HL-60 (cell line): Measurements from ENCODE around the gene NOVA2.

Experiments used
- TF ChIP-seq, protein P1 (sequence below): IDR thresholded peaks from one replicate; pipeline ENCODE4 v1.5.1; 2011; ENCODE audit warnings: low read length, control low read depth, inconsistent platforms; ENCODE audit not compliant: insufficient read depth
- TF ChIP-seq, protein P2 (sequence below): IDR thresholded peaks from 2 replicates; pipeline ENCODE4 v1.6.1; 2012; ENCODE audit warnings: low read depth; ENCODE audit not compliant: insufficient replicate concordance

DNA sequence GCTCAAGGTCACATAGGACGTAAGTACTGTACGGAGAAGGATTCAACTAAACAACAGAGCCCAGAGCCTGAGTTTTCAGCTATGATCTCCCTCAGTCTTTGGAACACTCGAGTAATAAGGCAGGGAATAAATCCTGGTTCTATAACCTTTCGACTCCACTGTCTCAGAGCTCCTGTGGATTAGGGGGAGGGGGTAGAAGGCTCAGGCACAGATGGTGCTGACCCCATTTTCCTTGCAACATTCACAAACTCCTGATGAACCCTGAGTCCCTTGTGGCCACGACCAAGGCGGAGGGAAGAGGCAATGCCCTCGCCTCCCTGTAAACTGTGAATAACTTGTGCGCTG, 21.4 kb downstream of the NOVA2 start:
- TF ChIP-seq, protein P1, sequence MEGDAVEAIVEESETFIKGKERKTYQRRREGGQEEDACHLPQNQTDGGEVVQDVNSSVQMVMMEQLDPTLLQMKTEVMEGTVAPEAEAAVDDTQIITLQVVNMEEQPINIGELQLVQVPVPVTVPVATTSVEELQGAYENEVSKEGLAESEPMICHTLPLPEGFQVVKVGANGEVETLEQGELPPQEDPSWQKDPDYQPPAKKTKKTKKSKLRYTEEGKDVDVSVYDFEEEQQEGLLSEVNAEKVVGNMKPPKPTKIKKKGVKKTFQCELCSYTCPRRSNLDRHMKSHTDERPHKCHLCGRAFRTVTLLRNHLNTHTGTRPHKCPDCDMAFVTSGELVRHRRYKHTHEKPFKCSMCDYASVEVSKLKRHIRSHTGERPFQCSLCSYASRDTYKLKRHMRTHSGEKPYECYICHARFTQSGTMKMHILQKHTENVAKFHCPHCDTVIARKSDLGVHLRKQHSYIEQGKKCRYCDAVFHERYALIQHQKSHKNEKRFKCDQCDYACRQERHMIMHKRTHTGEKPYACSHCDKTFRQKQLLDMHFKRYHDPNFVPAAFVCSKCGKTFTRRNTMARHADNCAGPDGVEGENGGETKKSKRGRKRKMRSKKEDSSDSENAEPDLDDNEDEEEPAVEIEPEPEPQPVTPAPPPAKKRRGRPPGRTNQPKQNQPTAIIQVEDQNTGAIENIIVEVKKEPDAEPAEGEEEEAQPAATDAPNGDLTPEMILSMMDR: no peak
- TF ChIP-seq, protein P2, sequence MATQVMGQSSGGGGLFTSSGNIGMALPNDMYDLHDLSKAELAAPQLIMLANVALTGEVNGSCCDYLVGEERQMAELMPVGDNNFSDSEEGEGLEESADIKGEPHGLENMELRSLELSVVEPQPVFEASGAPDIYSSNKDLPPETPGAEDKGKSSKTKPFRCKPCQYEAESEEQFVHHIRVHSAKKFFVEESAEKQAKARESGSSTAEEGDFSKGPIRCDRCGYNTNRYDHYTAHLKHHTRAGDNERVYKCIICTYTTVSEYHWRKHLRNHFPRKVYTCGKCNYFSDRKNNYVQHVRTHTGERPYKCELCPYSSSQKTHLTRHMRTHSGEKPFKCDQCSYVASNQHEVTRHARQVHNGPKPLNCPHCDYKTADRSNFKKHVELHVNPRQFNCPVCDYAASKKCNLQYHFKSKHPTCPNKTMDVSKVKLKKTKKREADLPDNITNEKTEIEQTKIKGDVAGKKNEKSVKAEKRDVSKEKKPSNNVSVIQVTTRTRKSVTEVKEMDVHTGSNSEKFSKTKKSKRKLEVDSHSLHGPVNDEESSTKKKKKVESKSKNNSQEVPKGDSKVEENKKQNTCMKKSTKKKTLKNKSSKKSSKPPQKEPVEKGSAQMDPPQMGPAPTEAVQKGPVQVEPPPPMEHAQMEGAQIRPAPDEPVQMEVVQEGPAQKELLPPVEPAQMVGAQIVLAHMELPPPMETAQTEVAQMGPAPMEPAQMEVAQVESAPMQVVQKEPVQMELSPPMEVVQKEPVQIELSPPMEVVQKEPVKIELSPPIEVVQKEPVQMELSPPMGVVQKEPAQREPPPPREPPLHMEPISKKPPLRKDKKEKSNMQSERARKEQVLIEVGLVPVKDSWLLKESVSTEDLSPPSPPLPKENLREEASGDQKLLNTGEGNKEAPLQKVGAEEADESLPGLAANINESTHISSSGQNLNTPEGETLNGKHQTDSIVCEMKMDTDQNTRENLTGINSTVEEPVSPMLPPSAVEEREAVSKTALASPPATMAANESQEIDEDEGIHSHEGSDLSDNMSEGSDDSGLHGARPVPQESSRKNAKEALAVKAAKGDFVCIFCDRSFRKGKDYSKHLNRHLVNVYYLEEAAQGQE: no peak
